NB4 (cell line): ENCODE data around the gene GRIN2D.
"Not testable (repeated sequence)": the region's sequence is repeated elsewhere in the genome, so short reads cannot be mapped to it uniquely, and the experiment has no call there.

ENCODE experiments used
- DNase-seq: peaks from one replicate; pipeline ENCODE4 v3.0.0; 2010; ENCODE audit warnings: low read depth
- H3K4me3 ChIP-seq: one replicate; pipeline ENCODE4 v1.5.1; 2011; ENCODE audit warnings: mild to moderate bottlenecking, low read depth, low read length, moderate library complexity
- MYC ChIP-seq: IDR thresholded peaks from 2 replicates; pipeline ENCODE4 v1.6.1; 2011; ENCODE audit warnings: low read depth, low read length
- POLR2A ChIP-seq: IDR thresholded peaks from 2 replicates; pipeline ENCODE4 v1.6.1; 2011; ENCODE audit warnings: mild to moderate bottlenecking; ENCODE audit not compliant: insufficient read length; ENCODE audit errors: extremely low read depth
- TF ChIP-seq, protein P1 (sequence below): IDR thresholded peaks from 2 replicates; pipeline ENCODE4 v1.6.1; 2011; ENCODE audit warnings: low read depth, low read length
- TF ChIP-seq, protein P2 (sequence below): IDR thresholded peaks from one replicate; pipeline ENCODE4 v1.5.1; 2012; ENCODE audit warnings: low read depth, low read length

GRIN2D gene

DNA sequence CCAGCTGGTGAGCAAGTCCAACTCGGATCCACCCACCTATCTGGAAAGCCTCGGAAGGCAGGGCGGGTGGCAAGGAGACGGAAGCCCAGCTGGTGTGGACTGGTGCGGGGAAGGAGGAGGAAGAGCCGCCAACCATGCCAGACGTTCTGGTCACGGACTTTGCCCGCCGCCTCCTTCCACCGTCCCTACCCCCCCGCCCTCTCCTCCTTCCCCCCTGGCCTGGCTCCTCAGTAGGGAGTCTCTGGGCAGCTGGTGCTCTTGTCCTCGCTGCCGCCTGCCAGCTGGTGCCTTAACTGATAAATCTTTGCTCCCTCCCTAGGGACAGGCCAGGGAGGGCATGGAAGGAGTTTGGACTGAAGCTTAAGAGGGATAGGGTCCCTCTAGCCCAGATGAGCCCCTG is 24.5 kb upstream of the GRIN2D start:
- TF ChIP-seq MYC, result no peak
- no peak for TF ChIP-seq POLR2A
- TF ChIP-seq, protein P1, sequence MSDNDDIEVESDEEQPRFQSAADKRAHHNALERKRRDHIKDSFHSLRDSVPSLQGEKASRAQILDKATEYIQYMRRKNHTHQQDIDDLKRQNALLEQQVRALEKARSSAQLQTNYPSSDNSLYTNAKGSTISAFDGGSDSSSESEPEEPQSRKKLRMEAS, result no peak
- TF ChIP-seq, protein P2, sequence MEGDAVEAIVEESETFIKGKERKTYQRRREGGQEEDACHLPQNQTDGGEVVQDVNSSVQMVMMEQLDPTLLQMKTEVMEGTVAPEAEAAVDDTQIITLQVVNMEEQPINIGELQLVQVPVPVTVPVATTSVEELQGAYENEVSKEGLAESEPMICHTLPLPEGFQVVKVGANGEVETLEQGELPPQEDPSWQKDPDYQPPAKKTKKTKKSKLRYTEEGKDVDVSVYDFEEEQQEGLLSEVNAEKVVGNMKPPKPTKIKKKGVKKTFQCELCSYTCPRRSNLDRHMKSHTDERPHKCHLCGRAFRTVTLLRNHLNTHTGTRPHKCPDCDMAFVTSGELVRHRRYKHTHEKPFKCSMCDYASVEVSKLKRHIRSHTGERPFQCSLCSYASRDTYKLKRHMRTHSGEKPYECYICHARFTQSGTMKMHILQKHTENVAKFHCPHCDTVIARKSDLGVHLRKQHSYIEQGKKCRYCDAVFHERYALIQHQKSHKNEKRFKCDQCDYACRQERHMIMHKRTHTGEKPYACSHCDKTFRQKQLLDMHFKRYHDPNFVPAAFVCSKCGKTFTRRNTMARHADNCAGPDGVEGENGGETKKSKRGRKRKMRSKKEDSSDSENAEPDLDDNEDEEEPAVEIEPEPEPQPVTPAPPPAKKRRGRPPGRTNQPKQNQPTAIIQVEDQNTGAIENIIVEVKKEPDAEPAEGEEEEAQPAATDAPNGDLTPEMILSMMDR, result no peak
- DNase-seq, result no peak
- no peak overlapping the region for H3K4me3 ChIP-seq

DNA sequence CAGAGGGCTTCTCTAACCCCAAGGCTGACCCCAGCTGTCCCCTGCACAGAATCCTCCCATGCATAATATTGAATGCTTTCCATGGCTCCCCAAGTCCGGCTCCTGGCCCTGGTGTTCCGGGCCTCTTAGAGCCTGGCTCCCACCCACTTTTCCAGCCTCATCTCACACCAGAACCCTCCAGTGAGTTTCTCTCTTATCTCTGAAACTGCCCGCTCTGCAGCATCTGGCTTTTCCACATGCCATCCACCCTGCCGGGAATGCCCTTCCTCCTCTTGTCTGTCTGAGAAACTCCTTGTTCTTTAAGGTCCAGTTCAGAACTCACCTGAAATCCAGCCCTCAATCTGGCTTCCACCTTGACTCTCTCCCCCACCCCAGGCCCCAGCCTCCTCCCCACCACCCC is 22.5 kb upstream of the GRIN2D start:
- no peak for DNase-seq
- TF ChIP-seq MYC (no peak), POLR2A (no peak)
- TF ChIP-seq, protein P2, result no peak
- TF ChIP-seq, protein P1, result no peak
- no peak overlapping the region for H3K4me3 ChIP-seq

DNA sequence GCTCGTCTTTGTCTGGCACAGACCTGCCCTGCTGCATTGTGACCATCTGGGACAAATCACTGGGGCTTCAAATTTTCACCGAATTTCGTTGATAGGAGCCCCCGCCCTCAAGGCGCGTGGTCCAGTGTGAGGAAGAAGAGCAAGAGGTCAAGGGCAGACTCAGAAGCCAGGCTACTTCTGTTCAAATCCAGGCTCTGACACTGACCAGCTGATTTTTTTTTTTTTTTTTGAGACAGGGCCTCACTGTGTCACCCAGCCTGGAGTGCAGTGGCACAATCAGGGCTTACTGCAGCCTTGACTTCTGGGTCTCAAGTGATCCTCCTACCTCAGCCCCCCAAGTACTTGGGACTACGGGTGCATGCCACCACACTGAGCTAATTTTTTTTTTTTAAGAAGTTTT is 22.1 kb upstream of the GRIN2D start:
- no peak for TF ChIP-seq POLR2A
- TF ChIP-seq MYC, result no peak
- TF ChIP-seq, protein P1, result no peak
- TF ChIP-seq, protein P2, result no peak
- H3K4me3 ChIP-seq, result no peak overlapping the region
- DNase-seq, result no peak

DNA sequence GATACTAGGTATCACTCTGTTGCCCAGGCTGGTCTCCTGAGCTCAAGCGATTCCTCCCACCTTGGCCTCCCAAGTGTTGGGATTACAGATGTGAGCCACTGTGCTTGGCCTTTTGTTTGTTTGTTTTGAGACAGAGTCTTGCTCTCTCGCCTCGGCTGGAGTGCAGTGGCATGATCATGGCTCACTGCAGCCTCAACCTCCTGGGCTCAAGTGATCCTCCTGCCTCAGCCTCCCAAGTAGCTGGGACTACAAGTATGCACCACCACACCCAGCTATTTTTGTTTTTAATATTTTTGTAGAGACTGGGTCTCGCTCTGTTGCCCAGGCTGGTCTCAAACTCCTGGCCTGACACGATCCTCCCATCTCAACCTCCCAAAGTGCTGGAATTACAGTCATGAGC is 21.7 kb upstream of the GRIN2D start:
- DNase-seq, H3K4me3 ChIP-seq: not testable (repeated sequence)

DNA sequence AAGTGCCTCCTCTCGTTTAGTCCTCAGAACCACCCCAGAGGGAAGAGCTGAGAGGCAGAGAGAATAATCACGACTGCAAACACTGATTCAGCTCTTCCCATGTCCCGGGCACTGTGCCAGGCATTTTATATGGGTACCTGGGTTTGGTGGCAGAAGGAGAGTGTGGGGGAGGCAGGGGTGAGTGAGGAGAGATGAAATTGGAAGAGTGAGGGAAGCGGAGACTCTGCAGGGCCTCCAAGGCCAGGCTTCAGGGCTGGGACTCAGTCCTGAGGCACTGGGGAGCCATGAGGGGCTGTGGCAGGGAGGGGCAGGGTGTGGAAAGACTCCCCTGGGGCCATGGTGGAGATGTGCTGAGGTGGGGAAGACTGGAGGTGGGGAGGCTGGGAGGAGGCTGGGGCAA is 20.6 kb upstream of the GRIN2D start:
- H3K4me3 ChIP-seq, result no peak overlapping the region
- TF ChIP-seq MYC, result no peak
- TF ChIP-seq, protein P2, result no peak
- TF ChIP-seq, protein P1, result no peak
- TF ChIP-seq POLR2A, result no peak
- DNase-seq, result peak; percentile 48

DNA sequence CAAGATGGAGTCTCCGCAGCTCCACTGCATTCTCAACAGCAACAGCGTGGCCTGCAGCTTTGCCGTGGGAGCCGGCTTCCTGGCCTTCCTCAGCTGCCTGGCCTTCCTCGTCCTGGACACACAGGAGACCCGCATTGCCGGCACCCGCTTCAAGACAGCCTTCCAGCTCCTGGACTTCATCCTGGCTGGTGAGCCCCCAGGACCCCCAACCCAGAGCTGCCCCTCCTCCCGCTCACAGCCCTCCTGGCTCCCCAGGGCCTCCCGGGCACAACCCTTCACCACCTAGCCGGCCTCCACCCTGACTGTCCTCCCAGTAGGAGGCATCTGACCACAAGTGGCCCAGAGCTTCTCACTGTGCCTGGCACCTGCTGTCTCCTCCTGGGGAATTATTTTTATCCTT is 19.9 kb upstream of the GRIN2D start:
- TF ChIP-seq, protein P2, result no peak
- TF ChIP-seq MYC, result no peak
- no peak for TF ChIP-seq POLR2A
- TF ChIP-seq, protein P1, result no peak
- DNase-seq, result no peak
- H3K4me3 ChIP-seq, result no peak overlapping the region
